GM12874 (cell line): Measurements from ENCODE around the gene SPTBN5.

Experiments
- TF ChIP-seq, protein P1 (sequence below): IDR thresholded peaks from 2 replicates; pipeline ENCODE4 v1.5.1; 2011; ENCODE audit warnings: low read depth, mild to moderate bottlenecking, control low read depth, low read length, moderate library complexity; ENCODE audit not compliant: insufficient read depth

The SPTBN5 gene

DNA sequence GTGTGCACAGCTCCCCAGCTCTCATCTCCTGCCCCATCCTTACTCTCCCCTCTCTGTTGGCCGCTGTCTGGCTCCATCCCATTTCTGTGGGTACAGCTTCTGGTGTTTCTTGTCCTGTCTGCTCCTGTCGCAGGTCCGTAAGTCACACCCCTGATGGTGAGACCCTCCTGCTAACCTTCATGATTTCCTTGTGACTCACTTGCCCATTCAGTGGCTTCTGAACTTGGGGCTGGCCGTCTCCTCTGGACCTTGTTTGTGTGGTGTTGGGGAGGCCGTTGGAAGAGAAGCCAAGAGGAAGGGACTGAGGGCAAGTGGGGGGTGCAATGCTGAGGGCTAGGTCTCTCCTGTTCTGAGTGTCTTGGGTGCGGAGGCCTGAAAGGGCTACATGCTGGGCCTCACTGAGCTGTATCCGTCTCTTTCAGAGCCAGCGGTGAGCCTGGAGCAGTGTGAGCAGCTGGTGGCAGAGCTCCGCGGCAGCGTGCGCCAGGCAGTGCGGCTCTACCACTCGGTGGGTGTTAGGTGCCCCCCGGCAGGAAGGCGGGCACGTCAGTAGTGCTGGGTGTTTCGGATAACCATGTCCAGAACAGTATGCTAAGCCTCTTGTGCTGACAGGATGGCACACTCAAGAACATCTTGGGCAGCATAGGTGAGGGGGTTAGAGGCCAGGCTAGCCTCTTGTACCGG lies 69.6 kb downstream of the SPTBN5 start:
- TF ChIP-seq, protein P1, sequence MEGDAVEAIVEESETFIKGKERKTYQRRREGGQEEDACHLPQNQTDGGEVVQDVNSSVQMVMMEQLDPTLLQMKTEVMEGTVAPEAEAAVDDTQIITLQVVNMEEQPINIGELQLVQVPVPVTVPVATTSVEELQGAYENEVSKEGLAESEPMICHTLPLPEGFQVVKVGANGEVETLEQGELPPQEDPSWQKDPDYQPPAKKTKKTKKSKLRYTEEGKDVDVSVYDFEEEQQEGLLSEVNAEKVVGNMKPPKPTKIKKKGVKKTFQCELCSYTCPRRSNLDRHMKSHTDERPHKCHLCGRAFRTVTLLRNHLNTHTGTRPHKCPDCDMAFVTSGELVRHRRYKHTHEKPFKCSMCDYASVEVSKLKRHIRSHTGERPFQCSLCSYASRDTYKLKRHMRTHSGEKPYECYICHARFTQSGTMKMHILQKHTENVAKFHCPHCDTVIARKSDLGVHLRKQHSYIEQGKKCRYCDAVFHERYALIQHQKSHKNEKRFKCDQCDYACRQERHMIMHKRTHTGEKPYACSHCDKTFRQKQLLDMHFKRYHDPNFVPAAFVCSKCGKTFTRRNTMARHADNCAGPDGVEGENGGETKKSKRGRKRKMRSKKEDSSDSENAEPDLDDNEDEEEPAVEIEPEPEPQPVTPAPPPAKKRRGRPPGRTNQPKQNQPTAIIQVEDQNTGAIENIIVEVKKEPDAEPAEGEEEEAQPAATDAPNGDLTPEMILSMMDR: no peak

DNA sequence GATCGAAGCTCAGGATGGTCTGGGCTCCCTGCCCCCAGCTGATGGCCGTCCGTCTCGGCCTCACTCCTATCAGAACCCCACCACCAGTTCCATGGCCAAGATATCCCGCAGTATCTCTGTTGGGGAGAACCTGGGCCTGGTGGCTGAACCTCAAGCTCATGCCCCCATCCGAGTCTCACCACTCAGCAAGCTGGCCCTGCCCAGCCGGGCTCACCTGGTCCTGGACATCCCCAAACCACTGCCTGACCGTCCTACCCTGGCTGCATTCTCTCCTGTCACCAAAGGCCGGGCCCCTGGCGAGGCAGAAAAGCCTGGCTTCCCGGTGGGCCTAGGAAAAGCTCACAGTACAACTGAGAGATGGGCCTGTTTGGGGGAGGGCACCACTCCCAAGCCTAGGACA lies 70.4 kb downstream of the SPTBN5 start:
- TF ChIP-seq, protein P1: no peak

DNA sequence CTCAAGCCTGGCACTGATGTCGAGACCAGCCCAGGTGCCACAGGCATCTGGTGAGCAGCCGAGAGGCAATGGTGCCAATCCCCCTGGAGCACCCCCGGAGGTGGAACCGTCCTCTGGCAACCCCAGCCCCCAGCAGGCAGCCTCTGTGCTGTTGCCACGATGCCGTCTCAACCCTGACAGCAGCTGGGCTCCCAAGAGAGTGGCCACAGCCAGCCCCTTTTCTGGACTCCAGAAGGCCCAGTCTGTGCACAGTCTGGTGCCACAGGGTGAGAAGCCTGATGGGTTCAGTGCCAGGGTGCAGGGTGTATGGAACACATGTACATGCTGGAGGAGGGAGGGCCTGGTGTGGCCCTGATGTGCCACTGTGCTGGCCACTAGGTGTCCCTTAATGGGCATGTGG lies 70.9 kb downstream of the SPTBN5 start:
- TF ChIP-seq, protein P1: no peak

DNA sequence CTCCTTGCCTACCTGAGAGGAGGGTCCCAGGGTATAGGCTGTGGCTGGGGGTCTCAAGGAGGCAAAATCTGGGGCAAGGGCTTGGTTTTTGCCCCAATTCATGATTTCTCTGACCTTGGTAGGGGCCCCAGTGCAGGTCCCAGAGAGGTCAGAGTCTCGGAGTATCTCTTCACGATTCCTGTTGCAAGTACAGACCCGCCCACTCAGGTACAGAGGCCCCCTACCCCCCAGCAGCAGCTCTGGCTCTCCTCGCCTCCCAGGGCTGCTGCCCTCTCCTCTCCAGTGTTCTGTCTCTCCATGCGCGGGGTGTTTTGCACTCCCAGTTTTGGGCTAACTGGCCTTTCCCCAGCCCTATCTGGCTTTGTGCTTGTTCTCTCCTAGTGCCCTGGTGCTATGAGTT lies 71.4 kb downstream of the SPTBN5 start:
- TF ChIP-seq, protein P1: no peak

DNA sequence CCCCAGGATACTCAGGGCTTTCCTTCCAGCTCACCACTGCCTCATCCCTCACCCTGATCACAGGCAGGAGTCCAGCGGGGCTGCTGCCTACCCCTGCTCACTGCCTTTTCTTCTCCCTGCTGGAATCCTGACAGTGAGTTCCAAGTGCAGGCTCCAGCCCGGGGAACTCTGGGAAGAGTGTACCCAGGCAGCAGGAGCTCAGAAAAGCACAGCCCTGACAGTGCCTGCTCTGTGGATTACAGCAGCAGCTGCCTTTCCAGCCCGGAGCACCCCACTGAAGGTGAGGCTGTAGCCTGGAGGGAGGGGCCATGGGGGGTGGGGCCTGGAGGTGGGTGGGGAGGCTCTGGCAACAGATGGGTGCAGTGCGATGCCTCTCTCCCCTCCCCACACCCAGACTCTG lies 72.0 kb downstream of the SPTBN5 start:
- TF ChIP-seq, protein P1: no peak

DNA sequence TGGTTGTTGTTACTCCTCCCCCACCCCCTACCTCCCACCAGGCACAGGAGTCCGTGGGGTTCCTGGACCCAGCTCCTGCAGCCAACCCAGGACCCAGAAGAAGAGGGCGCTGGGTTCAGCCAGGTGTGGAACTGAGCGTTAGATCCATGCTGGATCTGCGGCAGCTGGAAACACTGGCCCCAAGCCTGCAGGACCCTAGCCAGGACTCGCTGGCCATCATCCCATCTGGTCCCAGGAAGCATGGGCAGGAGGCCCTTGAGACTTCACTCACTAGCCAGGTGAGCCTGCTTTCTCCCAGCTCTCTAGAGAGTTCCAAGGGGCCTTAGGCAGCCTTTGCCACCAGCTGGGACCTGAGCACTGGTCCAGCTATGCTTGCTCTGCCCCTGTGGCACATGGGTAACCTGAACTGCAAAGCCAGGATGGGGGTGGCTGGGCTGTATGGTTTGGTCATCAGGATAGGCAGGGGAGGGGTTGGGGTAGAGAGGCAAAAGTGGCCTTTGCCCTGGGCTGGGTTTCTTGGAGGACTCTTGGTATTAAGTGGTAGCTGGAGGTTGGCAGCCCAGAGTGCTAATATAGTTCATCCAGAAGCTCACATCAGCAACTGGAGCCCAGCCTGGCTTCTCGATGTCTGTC lies 72.9 kb downstream of the SPTBN5 start:
- TF ChIP-seq, protein P1: no peak

DNA sequence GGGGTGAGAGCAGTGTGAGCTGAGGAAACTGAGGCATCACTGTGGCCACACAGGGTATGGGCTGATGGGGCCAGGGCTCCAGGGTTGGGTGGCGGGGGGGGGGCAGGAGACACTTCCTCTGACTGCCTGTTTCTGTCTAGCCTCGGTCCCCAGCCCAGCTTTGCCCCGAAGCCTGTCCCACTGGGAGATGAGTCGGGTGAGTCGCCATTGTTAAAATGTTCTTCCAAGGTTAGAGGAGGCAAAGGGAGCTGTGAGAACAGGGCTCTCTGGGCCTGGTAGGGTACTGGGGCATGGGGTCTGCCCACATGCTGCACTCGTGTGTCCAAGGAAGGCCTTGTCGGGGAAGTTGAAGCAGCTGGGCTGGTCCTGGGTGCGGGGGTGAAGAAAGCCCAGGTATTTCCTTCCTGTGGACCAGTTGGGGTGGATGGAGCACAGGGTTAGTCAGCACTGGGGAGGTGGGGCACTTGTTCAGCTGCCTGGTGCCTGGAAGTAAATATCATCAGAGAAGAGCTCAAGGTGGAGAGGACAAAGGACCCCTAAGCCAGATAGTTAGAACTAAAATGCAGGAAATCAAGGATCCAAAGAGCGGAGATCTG lies 74.3 kb downstream of the SPTBN5 start:
- TF ChIP-seq, protein P1: no peak
